ENCODE measurements around the gene LTB4R.

The LTB4R gene

GRCh38 chr14:24310646-24311604 lies at the start of gene LTB4R:
LTB4R (plus strand) TSS chr14:24311502; CDS start chr14:24315652, 4,150 bp downstream.
- DNase-seq (ENCODE audit: low spot score): no peak

- DNase-seq (ENCODE audit: low spot score): no peak
These were observed 49.4 kb upstream of the LTB4R start for GRCh38 chr14:24261969-24262327.

DNA sequence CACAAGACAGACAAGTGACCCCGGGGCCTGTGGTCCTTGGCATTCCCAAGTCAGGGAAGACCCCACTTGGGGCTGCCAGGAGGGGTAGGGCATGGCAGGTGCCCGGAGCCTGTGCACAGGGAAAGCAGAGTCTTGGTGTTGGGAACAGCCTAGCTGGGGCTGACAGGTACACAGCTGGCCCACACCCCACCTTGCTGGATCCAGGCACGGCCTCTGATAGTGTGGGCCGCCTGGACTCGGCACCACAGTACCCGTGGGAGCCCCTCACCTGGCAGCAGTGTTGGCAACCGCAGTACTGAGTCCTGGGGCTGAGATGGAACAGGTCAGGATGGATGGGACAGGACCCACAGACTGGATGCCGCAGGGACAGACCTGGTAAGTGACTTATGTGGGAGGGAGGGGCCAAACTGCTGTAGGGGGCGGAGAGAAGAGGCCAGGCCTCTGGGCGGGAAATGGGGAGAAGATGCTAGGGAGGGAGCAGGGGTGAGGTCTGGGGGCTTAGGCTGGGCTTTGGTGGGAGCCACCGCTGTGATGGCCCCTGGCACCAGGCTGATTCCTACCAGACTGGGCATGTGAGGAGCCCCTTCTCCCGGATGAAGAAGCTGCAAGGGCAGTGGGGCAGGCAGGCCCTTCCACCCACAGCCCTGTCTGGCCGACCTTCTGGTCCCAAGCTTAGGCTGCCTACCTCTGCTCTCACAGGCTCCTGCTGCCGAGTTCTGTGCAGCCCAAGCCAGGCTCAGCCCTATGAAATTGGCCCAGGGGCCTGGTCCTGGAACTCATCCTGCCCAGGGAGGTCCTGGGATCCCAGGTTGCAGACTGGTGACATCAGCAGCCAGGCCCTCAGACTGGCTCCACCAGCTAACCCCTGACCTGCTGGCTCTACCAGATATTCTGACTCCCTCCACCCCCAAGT lies 48.2 kb upstream of the LTB4R start, which contains the start of gene TGM1:
TSS of gene TGM1 (minus strand) at position 357 of the 913 bp plus-strand sequence. CDS start 825 bp downstream, outside the sequence.
- no peak for DNase-seq (ENCODE audit: low spot score)

GRCh38 chr14:24263848-24264247 lies 47.5 kb upstream of the LTB4R start:
- no peak for DNase-seq (ENCODE audit: low spot score)

GRCh38 chr14:24264298-24264697 lies 47.0 kb upstream of the LTB4R start:
- DNase-seq (ENCODE audit: low spot score): no peak

DNA sequence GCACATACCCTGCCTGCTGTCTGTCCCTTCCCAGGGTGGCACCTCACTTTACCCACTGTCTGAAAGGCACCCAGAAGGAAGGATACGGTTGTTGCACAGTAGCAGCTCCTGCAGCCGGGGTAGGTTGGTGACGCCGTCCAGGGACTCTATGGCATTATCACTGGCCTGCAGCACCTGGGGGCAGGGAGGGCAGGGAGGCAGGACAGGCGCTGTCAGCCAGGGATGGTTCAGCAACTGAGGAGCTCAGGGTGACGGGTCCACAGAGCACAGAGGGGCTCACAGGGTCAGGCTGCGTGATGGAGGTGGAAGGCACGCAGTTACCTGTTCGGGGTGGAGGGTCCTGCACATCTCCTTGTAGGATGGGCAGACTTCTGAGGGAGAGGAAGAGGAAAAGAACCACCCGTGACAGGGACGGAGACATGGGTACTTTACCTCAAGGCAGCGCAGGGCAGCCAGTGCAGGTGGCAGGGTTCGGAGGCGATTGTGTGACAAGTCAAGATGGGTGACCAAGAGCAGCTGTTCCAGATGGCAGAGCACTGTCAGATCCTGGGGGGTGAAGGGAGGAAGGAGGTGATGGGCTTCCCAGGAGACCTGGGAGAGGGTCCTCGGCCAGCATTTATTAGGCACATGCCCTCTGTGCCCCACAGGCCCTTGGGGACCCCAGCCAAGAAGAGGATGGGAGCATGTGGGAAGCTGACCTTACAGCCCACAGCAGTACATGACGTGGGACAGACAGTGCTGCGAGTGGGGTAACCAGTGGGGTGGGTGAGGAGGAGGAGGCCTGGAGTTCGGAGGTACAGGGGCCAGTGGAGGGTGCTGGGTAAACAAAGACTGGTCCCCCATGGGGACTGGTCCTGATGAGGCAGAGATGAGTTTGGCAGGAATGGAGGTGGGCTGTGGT lies 44.7 kb upstream of the LTB4R start:
- no peak for DNase-seq (ENCODE audit: low spot score)

GRCh38 chr14:24267516-24267915 lies 43.8 kb upstream of the LTB4R start:
- no peak for DNase-seq (ENCODE audit: low spot score)

- DNase-seq (ENCODE audit: low spot score): no peak
These were observed 43.1 kb upstream of the LTB4R start for GRCh38 chr14:24268225-24268624.

DNA sequence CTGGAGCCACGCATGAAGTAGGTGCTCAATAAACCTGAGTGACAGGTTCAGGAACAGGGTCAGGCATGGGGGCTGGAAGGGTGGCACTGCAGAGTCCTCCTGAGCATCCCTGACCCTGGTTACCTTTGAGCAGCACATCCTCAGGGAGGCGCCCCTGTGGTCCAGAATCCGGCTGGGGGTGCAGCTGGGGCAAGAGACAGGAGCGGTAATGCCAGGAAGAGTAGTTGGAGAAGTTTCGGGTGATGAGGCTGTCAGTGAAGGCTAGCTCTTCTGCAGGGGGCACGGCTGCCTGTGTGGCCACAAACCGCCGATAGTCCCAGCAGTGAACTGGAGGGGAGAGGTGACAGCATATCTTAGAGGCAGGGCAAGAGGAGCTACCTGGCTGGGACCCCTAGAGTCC lies 41.9 kb upstream of the LTB4R start:
- no peak for DNase-seq (ENCODE audit: low spot score)

- DNase-seq (ENCODE audit: low spot score): no peak
These were observed 41.3 kb upstream of the LTB4R start for GRCh38 chr14:24269910-24270536.

DNA sequence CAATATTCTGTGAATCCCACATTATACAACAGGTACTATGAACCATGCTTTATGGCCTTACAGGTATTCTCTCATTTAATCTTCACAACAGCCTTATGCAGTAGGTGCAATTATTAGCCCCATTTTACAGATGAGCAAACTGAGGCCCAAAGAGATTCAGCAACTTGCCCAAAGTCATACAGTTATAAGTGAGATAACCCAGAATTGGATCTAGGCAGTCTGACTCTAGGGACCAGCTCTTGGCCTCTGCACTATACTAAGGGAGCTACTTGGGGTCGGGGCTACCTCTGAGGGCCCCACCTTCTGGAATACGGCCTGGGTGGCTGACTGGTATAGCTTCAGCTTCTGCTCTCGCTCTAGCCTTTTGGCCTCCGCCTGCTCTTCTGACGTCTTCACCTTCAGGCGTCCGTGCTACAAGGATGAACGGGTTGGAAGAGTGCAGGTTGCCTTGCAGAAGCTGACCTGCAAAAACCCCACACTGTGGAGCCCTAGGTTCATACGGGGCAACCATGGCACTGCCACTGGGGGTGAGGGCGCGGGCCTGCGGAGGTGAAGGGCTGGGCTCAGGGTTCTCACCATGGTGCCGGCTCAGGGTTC lies 40.7 kb upstream of the LTB4R start:
- DNase-seq (ENCODE audit: low spot score): no peak

GRCh38 chr14:24271134-24271833 lies 40.0 kb upstream of the LTB4R start, which contains the start of gene RABGGTA:
RABGGTA (minus strand) TSS chr14:24271597; CDS start chr14:24271115, 482 bp downstream.
- DNase-seq (ENCODE audit: low spot score): peak; percentile 94

DNA sequence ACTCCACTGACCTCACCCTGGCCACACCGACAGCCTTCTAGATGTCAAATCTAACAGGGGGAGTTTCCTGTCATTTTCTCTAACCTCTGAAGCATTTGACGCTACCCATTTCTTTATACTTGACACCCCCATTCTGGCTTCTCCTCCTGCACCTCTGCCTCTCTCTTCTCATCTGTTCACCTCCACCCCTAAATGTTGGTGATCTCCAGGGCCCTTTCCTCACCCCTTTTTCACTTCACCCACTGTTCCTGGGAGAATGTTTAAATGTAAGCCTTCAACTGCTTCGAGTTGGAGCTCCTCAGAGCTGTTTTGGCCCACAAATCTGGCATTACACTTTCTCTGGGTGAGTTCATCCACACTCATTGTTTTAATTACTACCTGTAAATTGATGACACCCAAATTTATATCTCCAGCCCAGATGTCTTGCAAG lies 39.5 kb upstream of the LTB4R start:
- DNase-seq (ENCODE audit: low spot score): no peak

- no peak for DNase-seq (ENCODE audit: low spot score)
These were observed 38.8 kb upstream of the LTB4R start for GRCh38 chr14:24272467-24272866.

DNA sequence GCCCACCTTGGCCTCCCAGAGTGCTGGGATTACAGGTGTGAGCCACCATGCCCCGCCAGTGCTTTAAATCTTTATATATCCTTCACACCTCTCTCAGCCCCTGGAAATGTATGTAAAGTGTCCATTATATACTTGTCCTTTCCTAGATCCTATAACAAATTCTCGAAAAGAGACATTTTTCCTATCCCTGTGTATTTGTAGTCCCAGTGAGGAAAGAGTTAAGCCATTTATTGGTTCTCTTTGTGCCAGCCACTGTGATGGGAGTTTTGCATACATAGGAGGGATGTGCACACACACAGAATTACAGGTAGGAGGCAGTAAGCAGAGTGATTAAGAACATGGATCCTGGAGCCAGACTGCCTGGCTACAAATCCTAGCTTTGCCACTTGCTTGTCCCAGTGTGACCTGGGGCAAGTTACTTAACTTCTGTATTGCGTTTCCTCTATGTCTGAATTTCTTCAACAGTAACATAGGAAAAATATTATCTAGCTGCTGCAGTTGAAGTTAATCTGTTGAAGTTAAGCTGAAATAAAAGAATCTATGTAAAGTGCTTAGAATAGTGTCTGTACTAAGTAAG lies 37.8 kb upstream of the LTB4R start:
- no peak for DNase-seq (ENCODE audit: low spot score)

GRCh38 chr14:24274101-24274543 lies 37.2 kb upstream of the LTB4R start:
- DNase-seq (ENCODE audit: low spot score): no peak

DNA sequence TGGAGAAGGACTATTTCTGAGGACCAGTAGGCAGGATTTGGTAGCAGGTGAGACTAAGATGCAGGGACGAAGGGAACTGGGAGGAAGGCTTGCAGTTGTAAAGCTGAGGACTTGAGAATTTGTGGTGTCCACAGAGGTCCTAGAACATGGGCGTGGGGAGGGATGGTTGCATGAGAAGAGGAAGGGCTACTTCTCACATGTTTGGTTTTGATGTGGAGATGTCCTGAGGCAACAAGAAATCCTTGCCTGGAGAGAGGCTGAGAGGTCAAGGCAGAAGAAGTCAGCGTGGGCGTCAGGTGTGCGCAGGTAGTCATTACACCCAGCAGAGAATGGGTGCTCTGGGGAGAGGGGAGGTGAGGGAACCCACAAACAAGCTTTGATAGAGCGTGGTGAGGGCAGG lies 34.2 kb upstream of the LTB4R start:
- no peak for DNase-seq (ENCODE audit: low spot score)

- no peak for DNase-seq (ENCODE audit: low spot score)
These were observed 33.5 kb upstream of the LTB4R start for GRCh38 chr14:24277606-24278321.

DNA sequence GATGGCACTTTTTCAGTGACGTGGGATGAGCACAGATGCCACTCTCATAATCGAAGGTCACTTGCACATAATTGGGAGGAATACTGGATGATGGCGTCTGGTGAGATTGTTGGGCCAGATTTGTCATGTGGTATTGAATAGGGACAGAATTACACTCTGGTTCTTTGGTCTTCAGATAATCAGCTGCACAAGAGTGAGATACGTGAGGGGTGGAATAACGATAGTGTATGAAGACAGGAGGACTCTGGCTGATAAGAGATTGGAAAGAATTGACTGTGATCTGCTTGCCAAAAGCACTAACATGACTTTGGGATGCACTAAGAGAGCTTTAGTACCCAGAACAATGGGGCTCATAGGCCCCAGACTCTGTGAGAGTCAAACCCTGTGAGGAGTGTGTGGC lies 32.9 kb upstream of the LTB4R start:
- no peak for DNase-seq (ENCODE audit: low spot score)
